ENCODE measurements around the gene METTL16. TPM values are rescaled to one million over a fixed set of nuclear protein-coding genes. Genes with fewer than 3 reads are reported as not detected.
"Not testable (repeated sequence)": the region's sequence is repeated elsewhere in the genome, so short reads cannot be mapped to it uniquely, and the experiment has no call there.

Gene METTL16
- total RNA-seq, 6 donors from 2014 or later: 20.3 to 37.2 (median 30.6) TPM

- DNase-seq: peak in 1 of 2 donors; percentile 43
- ATAC-seq (ENCODE audit: low FRiP score in 2 of 2): no peak
- no peak overlapping the region for H3K4me3 ChIP-seq
- peak in 2 of 4 donors; percentile 68 to 91 for TF ChIP-seq EP300 (IDR thresholded peaks at IDR 0.05)
- no peak for TF ChIP-seq POLR2A (IDR thresholded peaks at IDR 0.05)
- no peak for TF ChIP-seq CTCF (IDR thresholded peaks at IDR 0.05)
- peak in 1 of 2 donors; percentile 27 for TF ChIP-seq POLR2AphosphoS5 (IDR thresholded peaks at IDR 0.05)
- 80 to 83% methylated on average over 8 of the region's 8 CpGs for WGBS, 2 donors
- peaks cover 0 to 14% (median 5%) of the 10 kb centered on the region in 4 donors for H3K4me1 ChIP-seq
- H3K36me3 ChIP-seq: no peaks in the 10 kb centered on the region
- no peaks in the 10 kb centered on the region for H3K9me3 ChIP-seq
- no peaks in the 10 kb centered on the region for H3K27me3 ChIP-seq
- peak overlapping the region in 2 of 4 donors; percentile 9 to 63 for H3K27ac ChIP-seq
These were observed 37.9 kb upstream of the METTL16 start for GRCh38 chr17:2549392-2550211.

GRCh38 chr17:2548026-2548425, 36.3 kb upstream of the METTL16 start:
- not testable (repeated sequence) for H3K27me3 ChIP-seq, H3K36me3 ChIP-seq, H3K4me3 ChIP-seq, H3K9me3 ChIP-seq
- Histone ChIP-seq H3K27ac (peak overlapping the region in 2 of 4 donors; percentile 44 to 63), H3K4me1 (peaks cover 0 to 14% (median 5%) of the 10 kb centered on the region in 4 donors)
- WGBS, 2 donors: 64 to 73% methylated on average over 9 of the region's 9 CpGs
- TF ChIP-seq POLR2AphosphoS5 (IDR thresholded peaks at IDR 0.05): peak in 1 of 2 donors; percentile 22
- peak in 1 of 4 donors; percentile 12 for TF ChIP-seq POLR2A (IDR thresholded peaks at IDR 0.05)
- TF ChIP-seq EP300 (IDR thresholded peaks at IDR 0.05): peak in 1 of 4 donors; percentile 56
- DNase-seq: peak in 1 of 2 donors; percentile 71
- ATAC-seq (ENCODE audit: low FRiP score in 2 of 2): peak; percentile 6 to 61

GRCh38 chr17:2547176-2547575, 35.5 kb upstream of the METTL16 start:
- no peaks in the 10 kb centered on the region for H3K36me3 ChIP-seq
- H3K27me3 ChIP-seq: no peaks in the 10 kb centered on the region
- ATAC-seq (ENCODE audit: low FRiP score in 2 of 2) (no peak), DNase-seq (no peak)
- H3K4me3 ChIP-seq: no peak overlapping the region
- H3K4me1 ChIP-seq: peaks cover 0 to 14% (median 5%) of the 10 kb centered on the region in 4 donors
- peak overlapping the region in 1 of 4 donors; percentile 44 for H3K27ac ChIP-seq
- no peak for TF ChIP-seq CTCF (IDR thresholded peaks at IDR 0.05)
- TF ChIP-seq EP300 (IDR thresholded peaks at IDR 0.05): no peak
- no peak for TF ChIP-seq POLR2A (IDR thresholded peaks at IDR 0.05)
- no peaks in the 10 kb centered on the region for H3K9me3 ChIP-seq
- WGBS, 2 donors: 74 to 75% methylated on average over 9 of the region's 9 CpGs

- peak in 1 of 2 donors; percentile 88 for DNase-seq
- H3K9me3 ChIP-seq: no peaks in the 10 kb centered on the region
- 61 to 82% methylated on average over 7 of the region's 7 CpGs for WGBS, 2 donors
These were observed 33.7 kb upstream of the METTL16 start for GRCh38 chr17:2545393-2545792.

More at GRCh38 chr17:2545393-2545792, 33.7 kb upstream of the METTL16 start:
- Histone ChIP-seq H3K36me3 (no peaks in the 10 kb centered on the region), H3K4me1 (peaks cover 0 to 14% (median 5%) of the 10 kb centered on the region in 4 donors), H3K27ac (peak overlapping the region in 3 of 4 donors; percentile 70 to 77 (median 75)), H3K4me3 (no peak overlapping the region), H3K27me3 (no peaks in the 10 kb centered on the region)
- peak; percentile 72 to 74 for TF ChIP-seq POLR2AphosphoS5 (IDR thresholded peaks at IDR 0.05)
- TF ChIP-seq POLR2A (IDR thresholded peaks at IDR 0.05): peak in 1 of 4 donors; percentile 30
- TF ChIP-seq EP300 (IDR thresholded peaks at IDR 0.05): peak in 3 of 4 donors; percentile 32 to 94 (median 69)
- TF ChIP-seq CTCF (IDR thresholded peaks at IDR 0.05): no peak
- ATAC-seq (ENCODE audit: low FRiP score in 2 of 2): peak; percentile 47 to 75
